Ovary (tissue), 3 donors: ENCODE measurements around the gene SLC48A1.

ENCODE experiments used
- EP300 ChIP-seq: sonication (generic); formaldehyde crosslinking; IDR thresholded peaks from one replicate; pipeline ENCODE4 v1.6.1; 2017; ENCODE audit warnings: antibody characterized with exemption
- POLR2A ChIP-seq: fragments of 450-650 bp; IDR thresholded peaks from one replicate; pipeline ENCODE4 v1.6.1; 2017; ENCODE audit warnings: antibody characterized with exemption, mild to moderate bottlenecking, moderate library complexity
- TF ChIP-seq, protein P1 (sequence below), 3 donors: fragments of 450-650 bp in 2 of 3; fragments of 200-600 bp in 1 of 3; IDR thresholded peaks; one replicate each; pipeline versions ENCODE4 v1.5.1 to v1.8.0; 2016 to 2022; ENCODE audit warnings: antibody characterized with exemption in 3 of 3, mild to moderate bottlenecking in 1 of 3
- donor health status: DM: no; HTN: no; CAD: no.

DNA sequence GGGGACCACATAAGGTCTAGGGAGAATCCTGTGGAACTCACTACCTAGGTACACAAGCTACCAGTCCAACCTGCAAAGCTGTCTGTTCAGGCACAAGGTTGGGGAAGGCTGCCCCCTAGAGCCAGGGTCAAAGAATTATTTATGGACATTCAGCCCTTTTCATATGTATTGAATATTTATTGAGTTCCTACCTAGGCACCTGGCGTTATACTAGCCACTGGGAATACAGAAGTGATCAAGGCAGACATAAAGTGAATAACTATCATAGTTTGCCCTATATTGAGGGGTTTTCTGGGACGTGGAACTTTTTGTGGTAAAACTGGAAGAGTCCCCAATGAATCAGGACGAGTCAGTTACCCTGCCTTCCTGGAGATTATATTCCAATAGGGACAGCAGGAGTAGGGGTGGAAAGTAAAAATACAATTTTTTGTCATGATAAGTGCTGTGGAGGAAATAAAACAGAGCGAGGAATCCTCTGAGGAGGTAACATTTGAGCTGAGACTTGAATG is 5.8 kb upstream of the SLC48A1 start:
- no peak for TF ChIP-seq POLR2A
- TF ChIP-seq EP300: no peak
- TF ChIP-seq, protein P1, sequence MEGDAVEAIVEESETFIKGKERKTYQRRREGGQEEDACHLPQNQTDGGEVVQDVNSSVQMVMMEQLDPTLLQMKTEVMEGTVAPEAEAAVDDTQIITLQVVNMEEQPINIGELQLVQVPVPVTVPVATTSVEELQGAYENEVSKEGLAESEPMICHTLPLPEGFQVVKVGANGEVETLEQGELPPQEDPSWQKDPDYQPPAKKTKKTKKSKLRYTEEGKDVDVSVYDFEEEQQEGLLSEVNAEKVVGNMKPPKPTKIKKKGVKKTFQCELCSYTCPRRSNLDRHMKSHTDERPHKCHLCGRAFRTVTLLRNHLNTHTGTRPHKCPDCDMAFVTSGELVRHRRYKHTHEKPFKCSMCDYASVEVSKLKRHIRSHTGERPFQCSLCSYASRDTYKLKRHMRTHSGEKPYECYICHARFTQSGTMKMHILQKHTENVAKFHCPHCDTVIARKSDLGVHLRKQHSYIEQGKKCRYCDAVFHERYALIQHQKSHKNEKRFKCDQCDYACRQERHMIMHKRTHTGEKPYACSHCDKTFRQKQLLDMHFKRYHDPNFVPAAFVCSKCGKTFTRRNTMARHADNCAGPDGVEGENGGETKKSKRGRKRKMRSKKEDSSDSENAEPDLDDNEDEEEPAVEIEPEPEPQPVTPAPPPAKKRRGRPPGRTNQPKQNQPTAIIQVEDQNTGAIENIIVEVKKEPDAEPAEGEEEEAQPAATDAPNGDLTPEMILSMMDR (IDR thresholded peaks at IDR 0.05): peak in 1 of 3 donors; percentile 31
